ENCODE measurements around the gene NTRK2.

- no peak for TF ChIP-seq CTCF (IDR thresholded peaks at IDR 0.05)
- TF ChIP-seq EZH2phosphoT487 (IDR thresholded peaks at IDR 0.05): no peak
These were observed 35.6 kb downstream of the NTRK2 start for GRCh38 chr9:84705128-84705527.

Data from neural progenitor cell (in vitro differentiated cells).